ENCODE results near the gene LRP1B. TPM values are rescaled to one million over a fixed set of nuclear protein-coding genes. Genes with fewer than 3 reads are reported as not detected.

The LRP1B gene
- total RNA-seq, 1 donor from 2014 or later: 0.12 TPM

- TF ChIP-seq, protein P1, sequence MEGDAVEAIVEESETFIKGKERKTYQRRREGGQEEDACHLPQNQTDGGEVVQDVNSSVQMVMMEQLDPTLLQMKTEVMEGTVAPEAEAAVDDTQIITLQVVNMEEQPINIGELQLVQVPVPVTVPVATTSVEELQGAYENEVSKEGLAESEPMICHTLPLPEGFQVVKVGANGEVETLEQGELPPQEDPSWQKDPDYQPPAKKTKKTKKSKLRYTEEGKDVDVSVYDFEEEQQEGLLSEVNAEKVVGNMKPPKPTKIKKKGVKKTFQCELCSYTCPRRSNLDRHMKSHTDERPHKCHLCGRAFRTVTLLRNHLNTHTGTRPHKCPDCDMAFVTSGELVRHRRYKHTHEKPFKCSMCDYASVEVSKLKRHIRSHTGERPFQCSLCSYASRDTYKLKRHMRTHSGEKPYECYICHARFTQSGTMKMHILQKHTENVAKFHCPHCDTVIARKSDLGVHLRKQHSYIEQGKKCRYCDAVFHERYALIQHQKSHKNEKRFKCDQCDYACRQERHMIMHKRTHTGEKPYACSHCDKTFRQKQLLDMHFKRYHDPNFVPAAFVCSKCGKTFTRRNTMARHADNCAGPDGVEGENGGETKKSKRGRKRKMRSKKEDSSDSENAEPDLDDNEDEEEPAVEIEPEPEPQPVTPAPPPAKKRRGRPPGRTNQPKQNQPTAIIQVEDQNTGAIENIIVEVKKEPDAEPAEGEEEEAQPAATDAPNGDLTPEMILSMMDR (conservative IDR thresholded peaks at IDR 0.05; ENCODE audit: low read depth, low read length): no peak
- DNase-seq (ENCODE audit: low read depth): no peak
- H3K4me3 ChIP-seq (ENCODE audit: low read depth, low read length): no peak overlapping the region
Measured at GRCh38 chr2:142065700-142066099, 65.1 kb downstream of the LRP1B start.

- DNase-seq (ENCODE audit: low read depth): no peak
- TF ChIP-seq, protein P1 (conservative IDR thresholded peaks at IDR 0.05; ENCODE audit: low read depth, low read length): no peak
- H3K4me3 ChIP-seq (ENCODE audit: low read depth, low read length): no peak overlapping the region
Measured at GRCh38 chr2:142065156-142065555, 65.7 kb downstream of the LRP1B start.

- no peak for DNase-seq (ENCODE audit: low read depth)
Measured at GRCh38 chr2:142061733-142062132, 69.1 kb downstream of the LRP1B start.

DNA sequence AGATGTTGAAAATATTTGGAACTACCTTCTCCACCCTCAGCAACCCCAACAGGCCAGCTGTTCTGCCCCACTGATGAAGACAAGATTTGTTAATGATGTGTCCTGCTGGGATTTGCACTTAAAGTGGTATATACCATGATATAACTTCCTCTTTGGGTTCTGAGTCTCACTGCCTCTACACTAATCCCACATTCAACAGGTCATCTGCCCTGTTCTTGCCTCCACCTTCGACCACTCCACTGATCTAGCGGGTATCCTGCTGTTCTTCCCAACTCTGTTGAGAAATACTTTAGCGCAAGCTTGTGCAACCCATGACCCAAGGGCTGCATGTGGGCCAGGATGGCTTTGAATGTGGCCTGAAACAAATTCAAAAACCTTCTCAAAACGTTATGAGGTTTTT is 72.7 kb downstream of the LRP1B start:
- DNase-seq (ENCODE audit: low read depth): no peak

More at GRCh38 chr2:142061733-142062132, 69.1 kb downstream of the LRP1B start:
- no peak overlapping the region for H3K4me3 ChIP-seq (ENCODE audit: low read depth, low read length)
- TF ChIP-seq, protein P1 (conservative IDR thresholded peaks at IDR 0.05; ENCODE audit: low read depth, low read length): no peak

GRCh38 chr2:142056784-142057183 is 74.0 kb downstream of the LRP1B start:
- DNase-seq (ENCODE audit: low read depth): no peak
- TF ChIP-seq, protein P1 (conservative IDR thresholded peaks at IDR 0.05; ENCODE audit: low read depth, low read length): no peak

More for the DNA sequence above, 72.7 kb downstream of the LRP1B start:
- TF ChIP-seq, protein P1 (conservative IDR thresholded peaks at IDR 0.05; ENCODE audit: low read depth, low read length): no peak
- H3K4me3 ChIP-seq (ENCODE audit: low read depth, low read length): no peak overlapping the region

GRCh38 chr2:142052220-142052863 is 78.5 kb downstream of the LRP1B start:
- no peak for DNase-seq (ENCODE audit: low read depth)
- TF ChIP-seq, protein P1 (conservative IDR thresholded peaks at IDR 0.05; ENCODE audit: low read depth, low read length): no peak
- no peak overlapping the region for H3K4me3 ChIP-seq (ENCODE audit: low read depth, low read length)

More at GRCh38 chr2:142056784-142057183, 74.0 kb downstream of the LRP1B start:
- no peak overlapping the region for H3K4me3 ChIP-seq (ENCODE audit: low read depth, low read length)

DNA sequence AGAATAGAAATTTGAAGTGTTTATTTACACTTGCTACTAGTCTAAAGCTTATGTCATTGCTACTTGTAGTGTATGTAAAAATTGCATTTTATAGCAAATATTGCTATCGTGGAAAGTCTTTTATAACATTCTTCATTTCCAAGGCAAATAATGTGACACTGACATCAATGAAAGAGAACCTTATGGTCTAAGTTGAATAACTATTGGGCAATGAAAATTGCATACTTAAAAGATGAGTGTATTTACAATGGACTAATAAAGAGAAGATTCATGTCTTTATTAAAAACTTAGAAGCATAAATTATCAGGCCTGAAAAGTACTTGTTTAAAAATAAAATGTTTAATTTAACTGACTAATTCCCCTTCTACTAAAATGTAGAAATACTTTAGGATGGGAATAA is 82.2 kb downstream of the LRP1B start:
- TF ChIP-seq, protein P1 (conservative IDR thresholded peaks at IDR 0.05; ENCODE audit: low read depth, low read length): no peak
- H3K4me3 ChIP-seq (ENCODE audit: low read depth, low read length): no peak overlapping the region
- DNase-seq (ENCODE audit: low read depth): no peak

Measured in epithelial cell of proximal tubule (primary cell).